ENCODE data around the gene C16orf78.
"Not testable (repeated sequence)": the region's sequence is repeated elsewhere in the genome, so short reads cannot be mapped to it uniquely, and the experiment has no call there.

The C16orf78 gene

DNA sequence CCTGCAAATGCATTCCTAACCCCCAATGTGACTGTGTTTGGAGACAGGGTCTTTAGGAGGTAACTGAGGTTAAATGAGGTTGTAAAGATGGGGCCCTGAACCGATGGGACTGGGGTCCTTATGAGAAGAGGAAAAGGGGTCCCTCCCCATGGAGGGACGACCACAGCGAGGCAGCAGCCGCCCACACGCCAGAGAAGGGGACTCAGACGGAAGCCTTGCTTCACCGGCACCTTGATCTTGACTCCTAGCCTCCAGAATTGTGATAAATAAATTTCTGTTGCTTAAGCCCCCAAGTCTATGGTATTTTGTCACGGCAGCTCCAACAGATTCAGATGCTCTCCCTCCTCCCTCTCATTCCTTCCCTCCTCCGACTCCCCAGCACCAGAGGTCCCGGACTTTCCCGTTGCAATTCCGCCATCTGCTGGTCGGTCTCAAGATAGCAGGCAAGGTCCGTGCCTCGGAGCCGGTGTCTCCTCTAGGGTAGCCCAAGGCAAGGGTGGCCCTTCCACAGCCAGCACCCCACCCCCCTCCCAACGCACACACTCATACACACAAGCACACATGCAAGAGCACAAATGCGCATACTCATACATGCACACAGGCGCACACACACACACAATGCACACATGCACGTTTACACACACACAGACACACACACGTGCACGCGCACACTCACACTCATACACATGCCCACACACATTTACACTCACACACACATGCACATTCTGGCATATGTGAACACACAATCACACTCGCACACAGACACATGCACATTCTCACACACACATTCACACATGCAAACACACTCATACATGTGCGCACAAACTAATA is 23.1 kb upstream of the C16orf78 start:
- peak; percentile 63 for DNase-seq

DNA sequence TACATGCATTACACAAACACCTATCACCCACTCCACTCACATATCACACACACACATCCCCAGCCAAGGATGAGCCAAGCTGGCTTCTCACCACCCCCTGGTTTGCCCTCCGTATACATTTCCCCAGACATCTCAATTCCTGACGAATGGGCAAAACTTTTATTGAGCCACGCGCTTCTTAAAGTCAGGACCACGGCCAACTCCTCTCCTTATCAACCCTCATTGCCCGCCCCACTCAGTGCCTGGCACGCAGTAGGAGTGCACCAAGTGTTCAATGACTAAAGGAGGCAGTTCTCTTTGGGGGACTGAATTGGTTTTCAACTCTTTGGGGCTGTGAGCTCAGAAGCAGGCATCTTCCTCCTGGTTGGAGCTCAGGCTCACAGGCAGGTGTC is 22.5 kb upstream of the C16orf78 start:
- DNase-seq: no peak

DNA sequence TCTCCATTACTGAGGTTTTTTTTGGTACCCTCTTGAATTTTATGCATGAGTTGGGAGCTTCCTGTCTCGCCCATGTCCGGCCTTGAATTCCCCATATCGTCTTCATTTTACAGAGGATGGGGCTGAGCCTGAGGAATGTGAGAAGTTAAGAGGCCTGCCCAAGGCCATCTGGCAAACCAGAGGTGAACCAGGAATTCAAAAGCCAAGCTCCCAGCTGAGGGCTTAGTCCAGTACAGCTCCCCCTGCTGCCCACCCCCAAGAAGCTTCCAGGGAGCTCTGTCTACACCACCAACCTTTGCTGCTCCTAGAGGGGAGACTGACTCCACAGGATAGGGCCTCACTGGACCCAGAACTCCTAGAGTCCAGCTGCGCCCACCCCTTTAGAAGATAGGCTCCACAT is 20.7 kb upstream of the C16orf78 start:
- DNase-seq: no peak

DNA sequence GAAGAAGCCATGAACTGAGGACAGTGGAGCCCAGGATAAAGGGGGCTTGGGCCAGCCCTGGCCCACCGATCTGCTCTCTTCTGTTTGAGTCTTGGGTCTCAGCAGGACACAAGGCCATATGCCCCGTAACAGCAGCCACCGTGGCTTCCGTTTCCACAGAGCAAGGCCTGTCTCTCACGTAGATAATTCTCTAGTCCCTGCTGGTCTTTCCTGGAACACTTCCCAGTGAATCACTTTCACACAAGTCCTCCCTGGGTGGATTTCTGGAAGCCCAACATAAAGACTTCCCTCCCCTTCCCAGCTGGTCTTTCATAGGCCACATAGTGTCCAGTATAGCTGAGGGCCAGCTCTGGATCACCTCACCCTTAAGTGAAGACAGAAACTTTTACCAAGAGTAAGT is 19.9 kb upstream of the C16orf78 start:
- DNase-seq: no peak

DNA sequence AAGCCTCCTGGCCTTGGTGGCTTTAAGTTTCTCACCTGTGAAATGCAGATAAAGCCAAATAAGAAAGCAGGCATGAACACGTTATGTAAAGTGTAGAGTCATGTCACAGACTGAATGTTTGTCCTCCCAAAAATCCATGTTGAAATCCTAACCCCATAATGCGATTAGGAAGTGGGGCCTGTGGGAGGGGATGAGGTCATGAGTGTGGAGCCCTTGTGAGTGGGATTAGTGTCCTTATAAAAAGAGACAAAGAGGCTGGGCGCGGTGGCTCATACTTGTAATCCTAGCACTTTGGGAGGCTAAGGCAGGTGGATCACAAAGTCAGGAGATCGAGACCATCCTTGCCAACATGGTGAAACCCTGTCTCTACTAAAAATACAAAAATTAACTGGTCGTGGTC is 19.5 kb upstream of the C16orf78 start:
- no peak for DNase-seq

DNA sequence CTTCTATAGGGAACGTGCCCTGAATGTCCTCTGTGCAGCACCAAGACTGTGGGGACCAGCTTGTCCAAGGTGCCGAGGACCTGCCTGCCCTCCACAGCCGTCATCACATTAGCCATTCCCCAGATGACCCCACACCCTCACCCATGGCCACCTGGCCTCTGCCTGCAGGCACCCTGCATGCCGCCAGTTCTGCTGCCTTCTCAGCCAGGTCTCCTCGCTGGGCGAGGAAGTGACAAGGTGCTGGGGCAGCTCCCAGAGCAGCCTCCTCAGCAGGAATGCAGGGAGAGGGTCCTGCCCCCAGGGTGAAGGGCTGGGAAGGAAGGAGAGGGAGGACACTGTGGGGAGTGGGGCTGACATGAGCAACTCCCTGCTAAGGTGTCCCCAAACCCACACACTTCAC is 18.6 kb upstream of the C16orf78 start:
- DNase-seq: no peak

DNA sequence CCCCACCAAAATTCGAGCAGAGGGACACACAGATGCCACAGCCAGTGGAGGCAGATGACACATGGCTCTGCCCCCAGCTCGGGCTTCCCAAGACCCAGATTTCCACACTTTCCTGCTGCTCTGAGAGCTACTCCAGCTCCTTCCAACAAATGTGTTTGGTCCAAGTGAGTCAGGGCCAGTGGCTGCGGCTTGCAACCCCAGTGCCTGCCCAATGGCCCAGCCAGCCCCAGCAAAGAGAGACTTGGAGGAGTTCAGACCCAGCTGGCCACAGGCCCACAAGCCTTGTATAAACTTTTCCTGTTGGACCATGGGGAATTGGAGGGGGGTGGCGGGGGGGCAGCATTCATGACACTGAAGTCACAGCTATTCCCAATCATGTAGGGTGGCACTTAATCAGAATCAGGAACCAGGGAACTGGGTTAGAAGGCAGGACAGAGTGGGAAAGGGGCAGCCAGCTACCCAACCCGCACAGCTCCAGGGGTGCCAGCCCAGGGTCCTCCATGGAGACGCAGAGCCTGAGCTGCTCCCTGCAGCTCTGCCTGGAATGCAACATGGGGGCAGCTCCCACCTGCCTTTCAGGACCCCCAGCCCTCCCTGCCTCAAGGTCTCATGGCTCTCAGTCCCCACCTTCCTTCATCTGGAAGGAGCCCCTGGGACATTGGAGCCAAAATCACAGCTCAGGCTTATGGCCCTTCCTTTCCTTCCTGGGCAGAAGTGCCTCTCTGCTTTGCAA is 17.5 kb upstream of the C16orf78 start:
- DNase-seq: no peak

DNA sequence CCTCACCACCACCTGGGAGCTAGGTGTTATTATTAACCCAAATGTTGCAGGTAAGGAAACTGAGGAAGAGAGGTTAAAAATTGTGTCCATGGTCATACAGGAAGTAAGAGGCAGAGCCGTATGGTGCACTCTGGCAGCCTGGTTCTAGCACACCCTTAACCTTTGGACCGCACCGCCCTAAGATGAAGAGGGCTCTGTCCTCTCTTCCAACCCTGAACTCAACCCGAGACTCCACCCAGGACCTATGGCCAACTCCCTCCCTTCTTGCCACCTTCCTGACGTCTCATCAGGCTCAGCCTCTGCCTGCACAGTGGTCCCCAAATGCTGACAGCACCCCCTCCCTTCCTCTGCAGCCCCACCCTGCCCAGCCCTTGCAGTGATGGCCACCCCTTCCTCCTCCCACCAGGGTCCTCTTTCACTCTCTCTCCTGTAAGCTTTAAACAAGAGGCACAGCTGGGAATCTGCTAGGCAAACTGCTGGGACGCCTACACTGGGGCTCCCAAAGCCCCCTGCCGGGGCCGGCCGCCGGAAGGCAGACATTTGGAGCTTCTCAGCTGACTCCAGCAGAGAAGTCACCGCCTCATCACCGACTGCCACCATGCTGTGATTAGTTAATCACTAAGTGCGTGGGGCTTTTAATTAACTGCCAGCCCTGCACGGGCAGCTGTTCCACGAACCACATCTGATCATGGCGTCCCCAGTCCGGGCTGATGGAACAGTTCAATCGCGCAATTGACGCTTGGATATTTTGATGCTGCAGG is 16.7 kb upstream of the C16orf78 start:
- no peak for DNase-seq

DNA sequence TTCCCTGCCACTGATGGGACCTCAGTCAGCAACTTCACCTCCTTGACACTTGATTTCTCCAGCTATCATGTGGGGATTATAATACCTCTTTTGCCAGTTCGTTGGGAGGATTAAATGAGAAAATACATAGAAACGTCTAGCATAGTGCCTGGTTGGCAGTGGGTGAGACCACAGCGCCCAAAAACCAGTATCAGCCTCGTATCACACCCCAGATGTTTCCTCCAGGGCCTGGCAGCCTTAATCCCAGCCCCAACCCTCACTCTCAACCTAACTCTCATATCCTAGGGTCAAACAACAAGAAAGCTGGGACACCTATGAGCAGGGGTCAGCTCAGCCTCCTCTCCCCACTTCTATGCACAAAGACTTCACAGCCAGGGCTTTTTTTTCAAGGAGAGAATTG is 14.0 kb upstream of the C16orf78 start:
- DNase-seq: no peak

DNA sequence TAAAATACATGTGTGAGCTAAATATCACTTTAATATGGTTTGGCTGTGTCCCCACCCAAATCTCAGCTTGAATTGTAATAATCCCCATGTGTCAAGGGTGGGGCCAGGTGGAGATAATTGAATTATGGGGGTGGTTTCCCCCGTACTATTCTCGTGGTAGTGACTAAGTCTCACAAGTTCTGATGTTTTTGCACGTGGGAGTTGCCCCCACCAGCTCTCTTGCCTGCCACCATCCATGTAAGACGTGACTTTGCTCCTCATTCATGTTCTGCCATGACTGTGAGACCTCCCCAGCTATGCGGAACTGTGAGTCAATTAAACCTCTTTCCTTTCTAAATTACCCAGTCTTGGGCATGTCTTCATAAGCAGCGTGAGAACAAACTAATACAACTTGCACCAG is 11.9 kb upstream of the C16orf78 start:
- not testable (repeated sequence) for DNase-seq

DNA sequence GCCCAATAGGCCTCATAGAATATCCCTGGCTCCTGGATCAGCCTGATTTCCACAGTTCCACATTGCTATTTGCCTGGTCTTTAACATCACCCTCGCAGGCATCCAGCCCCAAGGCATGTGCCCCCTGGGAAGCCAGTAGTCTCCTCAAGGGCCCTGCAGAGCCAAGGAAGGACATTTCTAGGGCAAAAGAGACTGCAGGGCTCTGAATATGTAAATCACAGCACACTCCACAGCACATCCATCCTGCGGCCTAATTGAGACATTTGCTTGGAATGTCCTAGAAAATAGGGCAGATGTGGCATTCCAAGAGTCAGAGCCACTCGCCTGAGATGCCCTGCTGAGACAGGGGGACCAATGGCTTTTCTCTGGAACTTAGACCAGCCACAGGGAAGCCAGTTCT is 11.4 kb upstream of the C16orf78 start:
- no peak for DNase-seq

DNA sequence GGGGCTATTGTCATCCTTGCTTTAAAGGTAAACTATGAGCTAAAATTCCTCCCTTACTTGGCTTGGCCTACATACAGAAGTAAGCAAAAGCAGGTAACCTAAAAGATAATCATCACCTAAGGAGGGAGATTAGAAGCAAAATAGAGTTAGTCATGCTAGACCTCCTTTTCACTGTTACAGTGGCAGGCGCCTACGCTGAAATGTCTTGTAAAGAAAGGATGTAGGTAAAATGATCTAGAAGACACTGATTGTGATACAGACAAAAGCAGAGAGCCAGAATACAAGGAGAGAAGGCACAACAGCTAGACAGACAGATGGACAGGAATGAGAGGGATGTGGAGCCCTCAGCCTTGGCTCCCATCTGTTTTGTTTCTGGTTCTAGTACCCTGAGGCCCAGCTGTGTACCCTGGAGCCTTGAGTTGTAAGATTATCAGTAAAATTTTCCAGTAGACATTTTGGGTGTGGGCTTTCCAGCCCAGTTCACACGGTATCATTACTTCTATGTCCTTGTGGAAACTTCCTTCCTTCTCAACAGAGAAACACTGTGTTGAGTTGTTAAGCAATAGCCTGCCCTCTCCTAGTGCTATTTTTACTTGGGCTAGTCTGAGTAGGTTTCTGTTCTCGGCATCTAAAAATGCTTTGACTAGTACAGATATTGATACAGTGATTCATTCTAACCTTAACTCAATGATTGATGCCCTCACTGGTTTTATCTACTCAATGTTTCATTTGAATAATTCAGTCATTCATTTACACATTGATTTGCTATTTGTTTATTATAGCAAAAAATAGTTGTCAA is 7.7 kb upstream of the C16orf78 start:
- DNase-seq: no peak

DNA sequence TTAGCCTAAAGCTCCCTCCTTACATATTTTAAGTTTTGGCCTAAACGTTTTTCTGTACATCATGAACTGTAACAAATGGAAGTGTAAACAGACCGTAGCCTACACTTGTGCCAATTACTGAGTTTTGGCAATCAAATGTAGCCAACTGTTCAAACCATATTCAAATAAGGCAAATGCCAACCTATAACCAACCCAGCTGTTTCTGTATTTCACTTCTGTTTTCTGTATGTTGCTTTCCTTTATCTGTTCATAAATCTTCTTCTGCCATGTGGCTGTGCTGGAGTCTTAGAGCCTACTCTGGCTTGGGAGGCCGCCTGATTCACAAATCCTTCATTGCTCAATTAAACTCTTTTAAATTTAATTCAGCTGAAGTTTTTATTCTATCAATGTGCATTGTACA is 6.9 kb upstream of the C16orf78 start:
- no peak for DNase-seq

DNA sequence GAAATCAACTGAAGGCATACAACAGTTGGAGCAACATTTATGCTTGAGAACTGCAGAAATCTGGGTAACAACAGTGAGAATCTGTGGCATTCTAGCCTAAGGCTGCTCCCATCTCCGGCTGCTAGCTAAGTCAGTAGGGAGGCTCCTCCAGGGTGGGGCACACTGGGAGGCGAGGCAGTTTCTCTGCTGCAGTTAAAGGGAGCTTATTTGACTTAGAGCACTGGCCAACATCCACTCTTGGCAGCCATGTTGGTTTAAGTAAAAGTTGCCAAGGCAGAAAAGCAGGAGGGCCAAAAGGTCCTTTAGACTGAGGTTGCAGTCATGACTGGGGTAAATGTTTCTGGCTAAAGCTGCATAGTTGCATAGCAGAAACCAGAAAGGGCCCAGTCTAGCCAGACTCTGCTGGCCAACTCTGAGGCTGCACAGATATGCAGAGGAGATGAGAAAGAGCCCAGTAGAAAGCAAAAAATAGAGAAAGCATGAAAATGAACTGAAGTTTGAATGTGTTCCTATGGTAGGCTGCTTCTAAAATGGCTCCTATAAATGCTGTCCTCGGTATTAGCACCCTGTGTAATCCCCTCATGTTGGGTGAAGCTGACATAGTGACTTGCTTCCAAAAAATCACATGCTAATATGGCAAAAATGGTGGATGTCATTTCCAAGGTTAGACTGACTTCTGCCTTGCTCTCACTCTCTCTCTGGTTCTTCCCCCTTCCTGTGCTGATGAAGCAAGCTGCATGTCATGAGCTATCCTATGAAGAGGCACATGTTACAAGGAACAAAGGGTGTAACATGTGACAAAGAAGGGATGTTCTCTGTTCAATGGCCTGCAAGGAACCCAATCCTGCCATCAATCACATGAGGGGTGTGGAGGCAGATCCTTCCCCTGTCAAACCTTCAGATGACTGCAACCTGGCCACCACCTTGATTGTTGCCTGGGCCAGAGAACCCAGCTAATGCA is 3.7 kb upstream of the C16orf78 start:
- no peak for DNase-seq

DNA sequence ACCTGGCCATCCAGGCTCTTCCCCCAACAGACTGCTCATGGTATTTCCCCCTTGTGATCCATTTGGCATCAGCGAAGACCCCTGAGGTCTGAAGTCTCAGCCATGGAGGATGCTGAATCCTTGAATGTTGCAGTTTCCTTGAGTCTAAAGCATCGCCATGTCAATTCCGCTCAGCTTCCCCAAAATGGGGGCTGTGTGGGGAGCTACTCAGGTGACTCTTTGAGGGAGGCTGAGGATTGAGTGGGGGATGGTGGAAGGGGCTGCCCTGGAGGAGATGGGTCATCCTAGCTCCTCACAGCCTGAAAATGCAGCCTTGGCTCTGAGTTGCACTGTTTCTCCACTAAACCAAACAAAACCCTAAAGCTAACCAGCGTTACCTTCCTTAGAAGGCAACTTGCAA is 2.6 kb downstream of the C16orf78 start:
- DNase-seq: no peak

DNA sequence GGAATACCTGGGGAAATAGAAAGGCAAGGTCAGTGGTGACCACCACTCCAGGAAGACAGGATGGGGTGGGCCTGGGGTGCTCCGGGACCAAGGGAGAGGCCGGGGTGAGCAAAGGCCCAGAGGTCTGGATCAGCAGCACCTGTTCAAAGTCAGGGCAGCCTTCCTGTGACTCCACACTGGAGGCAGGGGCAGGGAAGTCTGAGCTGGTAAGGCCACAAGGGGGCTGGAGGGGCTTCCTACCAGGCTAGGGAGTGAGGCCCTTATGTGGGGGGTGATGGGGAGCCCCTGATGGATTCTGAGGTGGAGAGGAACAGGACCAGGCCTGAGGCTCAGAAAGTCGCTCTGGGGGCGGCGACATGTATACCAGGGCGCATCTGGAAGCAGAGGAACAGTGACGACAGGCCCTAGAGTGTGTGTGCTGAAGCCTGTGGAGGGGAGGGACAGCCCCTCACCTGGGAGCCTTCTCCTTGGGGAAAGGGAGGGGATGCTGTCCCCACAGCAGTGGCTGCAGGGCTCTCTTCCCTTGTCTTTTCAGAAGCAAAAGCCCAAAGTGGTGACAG is 3.7 kb downstream of the C16orf78 start:
- no peak for DNase-seq

DNA sequence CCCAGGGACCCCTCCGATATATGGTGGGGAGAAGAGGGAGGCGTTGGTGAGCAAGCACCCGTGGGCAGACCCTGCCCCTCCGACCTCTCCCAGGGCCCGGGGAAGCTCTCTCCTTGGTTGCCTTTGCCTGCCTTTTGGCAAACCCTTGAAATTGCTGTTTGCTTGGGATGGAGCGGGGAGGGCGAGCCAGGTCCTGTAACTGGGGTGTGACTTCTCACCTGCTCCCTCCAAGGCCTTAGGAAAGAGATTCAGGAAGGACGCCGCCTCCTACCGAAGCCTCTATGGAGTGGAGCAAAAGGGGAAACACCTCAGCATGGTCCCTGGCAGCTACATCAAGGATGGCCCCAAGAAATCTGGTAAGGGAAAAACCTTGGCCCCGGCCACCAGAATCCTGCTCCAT is 4.6 kb downstream of the C16orf78 start:
- no peak for DNase-seq

DNA sequence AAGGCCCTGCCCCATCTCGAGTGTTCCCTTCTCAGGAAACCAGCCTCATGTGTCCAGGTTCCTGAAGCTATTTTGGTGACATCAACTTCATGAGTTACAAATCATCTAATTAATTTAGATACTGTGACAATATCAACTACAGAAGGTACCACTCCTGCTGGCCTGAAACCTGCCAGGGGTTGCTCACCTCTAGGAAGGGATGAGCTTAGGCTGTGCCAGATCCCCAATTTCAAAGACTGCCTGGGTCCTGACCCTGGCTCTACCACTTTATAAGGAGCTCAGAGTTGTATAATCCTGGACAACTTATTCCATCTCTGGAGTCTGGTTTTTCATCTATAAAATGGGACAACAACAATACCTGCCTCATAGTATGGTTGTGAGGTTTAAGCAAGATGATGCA is 5.2 kb downstream of the C16orf78 start:
- DNase-seq: no peak

DNA sequence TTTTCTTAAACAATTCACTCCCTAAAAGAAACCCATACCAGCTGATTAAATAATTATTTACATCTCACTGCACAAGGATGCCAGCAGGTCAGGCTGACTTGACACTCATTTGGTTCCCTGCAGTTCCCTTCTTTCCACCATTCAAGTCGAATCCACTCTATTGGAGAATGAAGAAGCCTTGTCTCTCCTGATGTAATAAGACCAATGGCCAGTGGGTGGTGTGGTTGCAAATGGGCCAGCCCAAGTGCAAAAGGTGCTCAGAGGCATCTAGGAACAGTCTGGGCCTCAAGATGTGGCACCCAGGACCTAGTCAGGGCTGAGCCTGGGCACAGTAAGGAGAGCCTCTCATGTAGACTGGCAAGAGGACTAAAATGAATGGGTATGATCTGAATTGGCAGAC is 9.3 kb downstream of the C16orf78 start:
- DNase-seq: no peak

DNA sequence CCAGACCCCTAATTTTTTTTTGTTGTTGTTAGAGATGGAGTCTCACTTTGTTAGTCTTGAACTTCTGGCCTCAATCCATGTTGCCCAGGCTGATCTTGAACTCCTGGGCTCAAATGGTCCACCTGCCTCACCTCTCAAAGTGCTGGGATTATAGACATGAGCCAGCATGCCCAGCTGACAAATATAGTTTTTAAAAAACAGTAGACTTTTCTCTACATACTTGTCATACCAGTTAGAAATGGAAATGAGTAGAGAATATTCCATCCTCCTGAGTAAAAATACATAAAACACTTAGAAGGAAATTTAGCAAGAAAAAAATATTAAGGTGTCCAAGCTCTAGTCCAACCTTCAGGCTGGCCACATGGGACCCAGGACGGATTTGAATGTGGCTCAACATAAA is 21.4 kb downstream of the C16orf78 start:
- no peak for DNase-seq

DNA sequence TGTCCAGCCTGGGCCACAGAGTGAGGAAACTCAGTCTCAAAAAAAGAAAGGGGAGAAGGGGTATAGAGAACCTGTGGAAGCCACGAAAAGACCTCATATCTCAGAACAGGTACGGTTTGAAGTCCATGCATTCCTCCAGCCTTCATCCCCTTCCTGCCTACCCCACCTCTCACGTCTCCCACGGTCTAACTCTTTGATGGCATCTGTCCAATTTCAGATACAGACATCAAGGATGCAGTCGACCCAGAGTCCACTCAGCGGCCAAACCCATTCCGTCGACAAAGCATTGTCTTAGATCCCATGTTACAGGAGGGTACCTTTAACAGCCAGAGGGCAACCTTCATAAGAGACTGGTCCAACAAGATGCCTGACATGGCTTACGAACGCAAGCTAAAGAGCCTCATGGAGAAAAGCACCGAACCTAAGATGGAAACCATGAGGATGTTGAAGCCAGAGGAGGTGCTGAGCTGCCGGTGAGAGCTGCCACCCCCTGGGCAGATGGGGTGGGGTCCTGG is 22.7 kb downstream of the C16orf78 start:
- no peak for DNase-seq

Measured in activated CD4-positive, CD25-positive, alpha-beta regulatory T cell treated with anti-CD3 and anti-CD28 coated beads, Interleukin-2, amount 50 U/mL, for 72 hours (primary cell).